Measurements from ENCODE around the gene PALLD. TPM values are rescaled to one million over a fixed set of nuclear protein-coding genes. Genes with fewer than 3 reads are reported as not detected.

Gene PALLD
- polyA plus RNA-seq, 3 donors: 6.1 to 11.8 (median 9.9) TPM

DNA sequence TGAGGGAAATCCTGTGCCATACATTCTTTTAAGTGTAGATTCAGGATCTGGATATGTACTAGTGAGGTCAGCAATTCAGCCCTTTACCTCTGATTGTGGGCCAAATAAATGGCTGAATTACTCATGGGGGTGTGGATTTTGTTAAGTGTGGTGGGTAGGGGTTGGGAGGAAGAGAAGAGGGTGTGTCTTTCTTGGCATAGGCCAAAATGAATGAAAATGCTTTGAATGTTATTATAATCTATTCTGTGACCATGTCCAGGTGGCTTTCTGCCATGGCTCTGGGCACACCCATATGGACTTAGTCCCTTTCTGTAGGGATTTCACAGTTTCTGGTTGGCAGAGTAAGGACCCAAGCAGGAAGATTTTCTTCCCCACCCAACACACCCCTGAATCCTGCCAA is 268.9 kb downstream of the PALLD start:
- no peak overlapping the region for H3K4me2 ChIP-seq (replicated peaks; ENCODE audit: extremely low read depth, low read length, poor library complexity, severe bottlenecking)
- H3K9ac ChIP-seq (ENCODE audit: insufficient read depth, low read length, poor library complexity, severe bottlenecking): no peak overlapping the region
- H3K36me3 Mint-ChIP-seq: no peaks in the 10 kb centered on the region
- H4K20me1 ChIP-seq (ENCODE audit: insufficient read depth, low read length): no peaks in the 10 kb centered on the region
- TF ChIP-seq, protein P1, sequence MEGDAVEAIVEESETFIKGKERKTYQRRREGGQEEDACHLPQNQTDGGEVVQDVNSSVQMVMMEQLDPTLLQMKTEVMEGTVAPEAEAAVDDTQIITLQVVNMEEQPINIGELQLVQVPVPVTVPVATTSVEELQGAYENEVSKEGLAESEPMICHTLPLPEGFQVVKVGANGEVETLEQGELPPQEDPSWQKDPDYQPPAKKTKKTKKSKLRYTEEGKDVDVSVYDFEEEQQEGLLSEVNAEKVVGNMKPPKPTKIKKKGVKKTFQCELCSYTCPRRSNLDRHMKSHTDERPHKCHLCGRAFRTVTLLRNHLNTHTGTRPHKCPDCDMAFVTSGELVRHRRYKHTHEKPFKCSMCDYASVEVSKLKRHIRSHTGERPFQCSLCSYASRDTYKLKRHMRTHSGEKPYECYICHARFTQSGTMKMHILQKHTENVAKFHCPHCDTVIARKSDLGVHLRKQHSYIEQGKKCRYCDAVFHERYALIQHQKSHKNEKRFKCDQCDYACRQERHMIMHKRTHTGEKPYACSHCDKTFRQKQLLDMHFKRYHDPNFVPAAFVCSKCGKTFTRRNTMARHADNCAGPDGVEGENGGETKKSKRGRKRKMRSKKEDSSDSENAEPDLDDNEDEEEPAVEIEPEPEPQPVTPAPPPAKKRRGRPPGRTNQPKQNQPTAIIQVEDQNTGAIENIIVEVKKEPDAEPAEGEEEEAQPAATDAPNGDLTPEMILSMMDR (IDR thresholded peaks at IDR 0.05): no peak
- no peaks in the 10 kb centered on the region for H3K9me3 ChIP-seq (replicated peaks in 1 of 2; ENCODE audit: control insufficient read depth in 1 of 2, insufficient read depth in 1 of 2, low read length in 2 of 2)
- DNase-seq: no peak
- H3K27me3 Mint-ChIP-seq (ENCODE audit: low read depth in 3 of 3): peaks cover 0 to 9% (median 2%) of the 10 kb centered on the region in 3 donors
- no peaks in the 10 kb centered on the region for H3K4me1 ChIP-seq (ENCODE audit: control insufficient read depth in 1 of 2, insufficient read depth in 2 of 2, low read length in 2 of 2)
- no peak overlapping the region for H2AFZ ChIP-seq (ENCODE audit: insufficient read depth, low read depth, low read length, poor library complexity, severe bottlenecking)
- H3K79me2 ChIP-seq (ENCODE audit: insufficient read depth, low read length): no peaks in the 10 kb centered on the region
- no peaks in the 10 kb centered on the region for H3K27me3 ChIP-seq (ENCODE audit: control insufficient read depth in 2 of 2, insufficient read depth in 2 of 2, low read length in 2 of 2)
- no peak overlapping the region for H3K27ac Mint-ChIP-seq
- H3K27ac ChIP-seq (ENCODE audit: low read depth in 1 of 2, low read length in 2 of 2): no peak overlapping the region
- H3K9me3 Mint-ChIP-seq: no peaks in the 10 kb centered on the region
- intact Hi-C loops (cut with micrococcal nuclease): no loop called here
- H3K4me3 ChIP-seq (replicated peaks in 1 of 3; ENCODE audit: low read depth in 2 of 3, low read length in 3 of 3): no peak overlapping the region
- H3K4me1 Mint-ChIP-seq: no peaks in the 10 kb centered on the region
- H3K36me3 ChIP-seq (replicated peaks in 1 of 2; ENCODE audit: control insufficient read depth in 1 of 2, insufficient read depth in 2 of 2, low read length in 2 of 2): no peaks in the 10 kb centered on the region
- H3K4me3 Mint-ChIP-seq: no peak overlapping the region

- H3K9me3 Mint-ChIP-seq: no peaks in the 10 kb centered on the region
- Histone ChIP-seq H3K9me3 (replicated peaks in 1 of 2; ENCODE audit: control insufficient read depth in 1 of 2, insufficient read depth in 1 of 2, low read length in 2 of 2) (no peaks in the 10 kb centered on the region), H3K4me2 (replicated peaks; ENCODE audit: extremely low read depth, low read length, poor library complexity, severe bottlenecking) (no peak overlapping the region), H3K4me1 (ENCODE audit: control insufficient read depth in 1 of 2, insufficient read depth in 2 of 2, low read length in 2 of 2) (no peaks in the 10 kb centered on the region), H3K79me2 (ENCODE audit: insufficient read depth, low read length) (no peaks in the 10 kb centered on the region), H3K36me3 (replicated peaks in 1 of 2; ENCODE audit: control insufficient read depth in 1 of 2, insufficient read depth in 2 of 2, low read length in 2 of 2) (no peaks in the 10 kb centered on the region), H3K27me3 (ENCODE audit: control insufficient read depth in 2 of 2, insufficient read depth in 2 of 2, low read length in 2 of 2) (no peaks in the 10 kb centered on the region), H2AFZ (ENCODE audit: insufficient read depth, low read depth, low read length, poor library complexity, severe bottlenecking) (no peak overlapping the region), H4K20me1 (ENCODE audit: insufficient read depth, low read length) (no peaks in the 10 kb centered on the region), H3K27ac (ENCODE audit: low read depth in 1 of 2, low read length in 2 of 2) (no peak overlapping the region), H3K9ac (ENCODE audit: insufficient read depth, low read length, poor library complexity, severe bottlenecking) (no peak overlapping the region), H3K4me3 (replicated peaks in 1 of 3; ENCODE audit: low read depth in 2 of 3, low read length in 3 of 3) (no peak overlapping the region)
- H3K4me1 Mint-ChIP-seq: no peaks in the 10 kb centered on the region
- 97% methylated on average over 6 of the region's 8 CpGs for WGBS (ENCODE audit: insufficient coverage)
- peaks cover 0 to 9% (median 2%) of the 10 kb centered on the region in 3 donors for H3K27me3 Mint-ChIP-seq (ENCODE audit: low read depth in 3 of 3)
- no peaks in the 10 kb centered on the region for H3K36me3 Mint-ChIP-seq
- H3K4me3 Mint-ChIP-seq: no peak overlapping the region
- DNase-seq: no peak
- H3K27ac Mint-ChIP-seq: no peak overlapping the region
- TF ChIP-seq, protein P1 (IDR thresholded peaks at IDR 0.05): no peak
- intact Hi-C loops (cut with micrococcal nuclease): no loop called here
These were observed 269.9 kb downstream of the PALLD start for GRCh38 chr4:168766604-168767316.

Data from CD14-positive monocyte (primary cell).